Stimulated activated CD4-positive, alpha-beta T cell treated with anti-CD3 and anti-CD28 coated beads, Interleukin-2, amount 100 ng/mL, for 4 hours (primary cell): ENCODE data around the gene CCNB3.

ENCODE experiments used
- DNase-seq: peaks from one replicate; pipeline ENCODE4 v3.0.0-alpha.2; 2020; ENCODE audit warnings: low read depth

CCNB3 gene

GRCh38 chrX:50343917-50344316 lies 139.4 kb downstream of the CCNB3 start:
- no peak for DNase-seq

GRCh38 chrX:50372966-50373365 lies 168.4 kb downstream of the CCNB3 start:
- no peak for DNase-seq

- DNase-seq, result no peak
Measured at GRCh38 chrX:50375481-50376267, 171.1 kb downstream of the CCNB3 start.

- DNase-seq, result no peak
Measured at GRCh38 chrX:50381729-50382415, 177.3 kb downstream of the CCNB3 start.

GRCh38 chrX:50386520-50386919 lies 182.0 kb downstream of the CCNB3 start:
- DNase-seq, result no peak

GRCh38 chrX:50393902-50394301 lies 189.3 kb downstream of the CCNB3 start:
- DNase-seq, result no peak
